Measurements from ENCODE around the gene SAMD7.

Gene SAMD7

GRCh38 chr3:169886671-169887070 is 24.7 kb upstream of the SAMD7 start:
- no peak overlapping the region for H3K4me3 Mint-ChIP-seq
- H3K27ac Mint-ChIP-seq, result no peak overlapping the region
- no peaks in the 10 kb centered on the region for H3K27me3 Mint-ChIP-seq
- DNase-seq (ENCODE audit: low spot score in 2 of 2), result no peak
- peaks cover 2% of the 10 kb centered on the region for H3K9me3 Mint-ChIP-seq
- H3K4me1 Mint-ChIP-seq, result peaks cover 6% of the 10 kb centered on the region
- no peaks in the 10 kb centered on the region for H3K36me3 Mint-ChIP-seq
- no peak for ATAC-seq (ENCODE audit: low read depth)

DNA sequence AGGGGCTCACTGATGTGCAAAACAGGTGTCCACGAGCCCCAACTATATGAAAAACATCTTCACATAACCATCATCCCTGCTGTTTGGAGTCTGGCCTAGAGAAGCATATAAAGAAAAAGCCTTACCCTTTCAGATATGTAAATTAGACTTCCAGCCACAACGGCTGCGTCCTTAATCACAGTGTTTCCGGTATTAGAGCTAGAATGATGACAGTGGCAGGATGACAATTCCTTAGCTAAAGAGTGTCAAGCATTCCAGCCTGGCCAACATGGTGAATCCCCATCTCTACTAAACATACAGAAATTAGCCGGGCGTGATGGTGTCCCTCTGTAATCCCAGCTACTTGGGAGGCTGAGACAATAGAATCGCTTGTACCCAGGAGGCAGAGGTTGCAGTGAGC is 19.5 kb upstream of the SAMD7 start:
- no peaks in the 10 kb centered on the region for H3K27me3 Mint-ChIP-seq
- H3K27ac Mint-ChIP-seq, result no peak overlapping the region
- H3K4me1 Mint-ChIP-seq, result peaks cover 2% of the 10 kb centered on the region
- H3K4me3 Mint-ChIP-seq, result no peak overlapping the region
- ATAC-seq (ENCODE audit: low read depth) (no peak), DNase-seq (ENCODE audit: low spot score in 2 of 2) (no peak)
- H3K36me3 Mint-ChIP-seq, result no peaks in the 10 kb centered on the region
- H3K9me3 Mint-ChIP-seq, result no peaks in the 10 kb centered on the region

GRCh38 chr3:169894110-169894509 is 17.3 kb upstream of the SAMD7 start:
- Mint-ChIP-seq H3K36me3 (no peaks in the 10 kb centered on the region), H3K9me3 (no peaks in the 10 kb centered on the region), H3K27ac (no peak overlapping the region), H3K4me3 (no peak overlapping the region), H3K4me1 (peaks cover 2% of the 10 kb centered on the region), H3K27me3 (no peaks in the 10 kb centered on the region)
- no peak for DNase-seq (ENCODE audit: low spot score in 2 of 2)
- no peak for ATAC-seq (ENCODE audit: low read depth)

DNA sequence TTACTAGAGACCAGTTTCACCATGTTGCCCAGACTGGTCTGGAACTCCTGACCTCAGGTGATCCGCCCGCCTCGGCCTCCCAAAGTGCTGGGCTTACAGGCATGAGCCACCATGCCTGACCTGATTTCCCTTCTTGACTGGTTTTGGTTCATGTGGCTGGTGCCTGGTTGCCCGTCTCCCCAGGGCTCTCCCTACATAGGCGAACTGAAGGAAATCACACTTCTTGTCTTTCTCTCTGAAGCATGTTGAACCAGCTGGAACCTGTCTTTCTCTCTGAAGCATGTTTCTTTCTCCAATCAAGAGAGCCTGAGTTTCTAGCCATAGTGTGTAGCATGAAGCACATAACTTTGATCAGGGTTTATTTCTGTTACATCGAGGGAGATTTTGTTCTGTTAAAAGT is 16.3 kb upstream of the SAMD7 start:
- Mint-ChIP-seq H3K27ac (no peak overlapping the region), H3K36me3 (no peaks in the 10 kb centered on the region), H3K27me3 (no peaks in the 10 kb centered on the region), H3K9me3 (no peaks in the 10 kb centered on the region), H3K4me3 (no peak overlapping the region), H3K4me1 (peaks cover 2% of the 10 kb centered on the region)
- ATAC-seq (ENCODE audit: low read depth) (no peak), DNase-seq (ENCODE audit: low spot score in 2 of 2) (no peak)

- Mint-ChIP-seq H3K4me3 (no peak overlapping the region), H3K27me3 (no peaks in the 10 kb centered on the region), H3K27ac (no peak overlapping the region), H3K9me3 (peaks cover 1% of the 10 kb centered on the region), H3K36me3 (no peaks in the 10 kb centered on the region), H3K4me1 (peaks cover 2% of the 10 kb centered on the region)
- DNase-seq (ENCODE audit: low spot score in 2 of 2) (no peak), ATAC-seq (ENCODE audit: low read depth) (no peak)
Observed at GRCh38 chr3:169897284-169897683, 14.1 kb upstream of the SAMD7 start.

DNA sequence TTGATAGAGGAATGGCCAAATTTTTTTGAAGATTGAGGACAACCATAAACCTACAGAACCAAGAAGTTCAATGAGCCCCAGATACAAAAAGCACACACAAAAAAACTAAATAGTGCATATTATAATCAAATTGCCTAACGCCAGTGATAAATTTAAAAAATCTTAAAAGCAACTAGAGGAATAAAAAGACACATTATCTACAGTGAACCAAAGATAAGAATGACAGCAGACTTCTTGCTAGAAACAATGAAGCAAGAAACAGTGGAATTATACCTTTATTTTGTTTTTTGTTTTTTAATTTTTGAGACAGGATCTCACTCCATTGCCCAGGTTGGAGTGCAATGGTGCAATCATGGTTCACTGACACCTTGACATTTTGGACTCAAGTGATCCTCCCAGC is 9.9 kb upstream of the SAMD7 start:
- DNase-seq (ENCODE audit: low spot score in 2 of 2) (no peak), ATAC-seq (ENCODE audit: low read depth) (no peak)
- Mint-ChIP-seq H3K4me3 (no peak overlapping the region), H3K9me3 (peaks cover 3% of the 10 kb centered on the region), H3K27me3 (peaks cover 2% of the 10 kb centered on the region), H3K36me3 (no peaks in the 10 kb centered on the region), H3K27ac (no peak overlapping the region), H3K4me1 (no peaks in the 10 kb centered on the region)

GRCh38 chr3:169905404-169905803 is 6.0 kb upstream of the SAMD7 start:
- H3K27me3 Mint-ChIP-seq, result peaks cover 2% of the 10 kb centered on the region
- no peaks in the 10 kb centered on the region for H3K36me3 Mint-ChIP-seq
- no peaks in the 10 kb centered on the region for H3K4me1 Mint-ChIP-seq
- no peak overlapping the region for H3K27ac Mint-ChIP-seq
- ATAC-seq (ENCODE audit: low read depth) (no peak), DNase-seq (ENCODE audit: low spot score in 2 of 2) (no peak)
- no peak overlapping the region for H3K4me3 Mint-ChIP-seq
- peaks cover 3% of the 10 kb centered on the region for H3K9me3 Mint-ChIP-seq

- Mint-ChIP-seq H3K4me3 (no peak overlapping the region), H3K4me1 (no peaks in the 10 kb centered on the region), H3K27ac (no peak overlapping the region), H3K9me3 (peaks cover 1% of the 10 kb centered on the region), H3K36me3 (no peaks in the 10 kb centered on the region), H3K27me3 (peaks cover 2% of the 10 kb centered on the region)
- DNase-seq (ENCODE audit: low spot score in 2 of 2), result no peak
- ATAC-seq (ENCODE audit: low read depth), result no peak
Observed at GRCh38 chr3:169907476-169907875, 3.9 kb upstream of the SAMD7 start.

DNA sequence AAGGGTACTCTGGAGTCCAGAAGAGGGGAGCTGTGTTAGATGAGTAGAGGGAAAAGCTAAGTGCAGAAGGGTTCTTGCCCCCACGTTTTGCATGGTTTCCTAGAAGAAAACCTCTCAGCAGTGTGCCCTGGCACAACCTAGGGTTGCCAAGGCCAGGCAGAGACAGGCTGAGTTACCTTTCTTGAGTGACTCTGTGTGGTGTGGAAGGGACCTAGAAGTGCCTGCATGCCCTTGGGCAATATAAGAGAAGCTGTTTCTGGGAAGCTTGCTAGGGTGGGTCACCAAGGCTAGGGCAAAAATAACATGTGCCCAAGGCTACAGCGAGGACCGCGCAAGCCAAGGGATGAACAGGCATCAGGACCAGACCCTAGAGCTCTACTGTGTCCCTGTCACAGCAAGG is 3.4 kb upstream of the SAMD7 start:
- H3K9me3 Mint-ChIP-seq, result peaks cover 1% of the 10 kb centered on the region
- no peaks in the 10 kb centered on the region for H3K4me1 Mint-ChIP-seq
- no peak overlapping the region for H3K27ac Mint-ChIP-seq
- H3K4me3 Mint-ChIP-seq, result no peak overlapping the region
- peaks cover 2% of the 10 kb centered on the region for H3K27me3 Mint-ChIP-seq
- DNase-seq (ENCODE audit: low spot score in 2 of 2) (no peak), ATAC-seq (ENCODE audit: low read depth) (no peak)
- no peaks in the 10 kb centered on the region for H3K36me3 Mint-ChIP-seq

GRCh38 chr3:169913323-169913722 is 2.0 kb downstream of the SAMD7 start:
- Mint-ChIP-seq H3K36me3 (no peaks in the 10 kb centered on the region), H3K4me1 (peaks cover 6% of the 10 kb centered on the region), H3K27me3 (no peaks in the 10 kb centered on the region), H3K4me3 (no peak overlapping the region), H3K9me3 (no peaks in the 10 kb centered on the region), H3K27ac (no peak overlapping the region)
- no peak for ATAC-seq (ENCODE audit: low read depth)
- no peak for DNase-seq (ENCODE audit: low spot score in 2 of 2)

- ATAC-seq (ENCODE audit: low read depth), result no peak
- Mint-ChIP-seq H3K27ac (no peak overlapping the region), H3K4me3 (no peak overlapping the region), H3K36me3 (no peaks in the 10 kb centered on the region), H3K27me3 (no peaks in the 10 kb centered on the region), H3K4me1 (peaks cover 6% of the 10 kb centered on the region), H3K9me3 (no peaks in the 10 kb centered on the region)
- no peak for DNase-seq (ENCODE audit: low spot score in 2 of 2)
Observed at GRCh38 chr3:169914321-169914720, 2.9 kb downstream of the SAMD7 start.

- Mint-ChIP-seq H3K4me3 (no peak overlapping the region), H3K27ac (no peak overlapping the region), H3K4me1 (no peaks in the 10 kb centered on the region), H3K27me3 (no peaks in the 10 kb centered on the region), H3K9me3 (peaks cover 2% of the 10 kb centered on the region), H3K36me3 (no peaks in the 10 kb centered on the region)
- DNase-seq (ENCODE audit: low spot score in 2 of 2), result no peak
- ATAC-seq (ENCODE audit: low read depth), result no peak
Observed at GRCh38 chr3:169923189-169923588, 11.8 kb downstream of the SAMD7 start.

- H3K4me3 Mint-ChIP-seq, result no peak overlapping the region
- no peaks in the 10 kb centered on the region for H3K4me1 Mint-ChIP-seq
- H3K36me3 Mint-ChIP-seq, result no peaks in the 10 kb centered on the region
- peaks cover 2% of the 10 kb centered on the region for H3K9me3 Mint-ChIP-seq
- H3K27me3 Mint-ChIP-seq, result no peaks in the 10 kb centered on the region
- H3K27ac Mint-ChIP-seq, result no peak overlapping the region
- no peak for DNase-seq (ENCODE audit: low spot score in 2 of 2)
- ATAC-seq (ENCODE audit: low read depth), result no peak
Observed at GRCh38 chr3:169923831-169924230, 12.5 kb downstream of the SAMD7 start.

DNA sequence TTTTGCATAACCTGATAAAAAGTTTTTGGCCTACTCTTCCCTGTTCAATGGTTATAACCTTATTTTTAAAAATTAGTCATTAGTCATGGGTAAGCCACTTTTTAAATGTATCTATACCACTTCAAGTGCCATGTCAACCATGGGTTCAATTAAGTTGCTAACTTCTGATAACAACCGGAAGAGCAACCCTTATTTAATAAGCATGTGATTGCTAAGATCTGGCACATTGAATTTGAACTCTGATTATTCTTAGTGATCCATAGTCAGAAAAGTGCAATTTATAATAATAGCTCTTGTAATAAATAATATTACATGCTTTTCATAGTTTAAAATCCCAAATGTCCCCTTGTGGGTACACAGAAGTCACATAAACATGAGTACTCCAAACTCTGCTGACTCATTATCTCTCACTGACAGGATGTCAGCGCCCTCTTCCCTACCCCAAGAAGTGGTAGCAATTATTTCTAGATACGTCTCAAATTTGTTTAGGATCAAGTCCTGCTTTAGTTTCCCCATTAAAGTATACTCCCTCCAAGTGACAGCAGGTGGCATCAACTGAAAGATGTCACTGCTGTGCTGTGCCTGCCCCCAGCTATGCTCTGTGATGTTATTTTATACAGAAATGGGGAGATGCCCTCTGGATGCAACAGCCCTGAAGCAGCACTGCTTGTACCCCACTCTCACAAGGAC is 18.6 kb downstream of the SAMD7 start:
- Mint-ChIP-seq H3K36me3 (no peaks in the 10 kb centered on the region), H3K27me3 (no peaks in the 10 kb centered on the region), H3K9me3 (no peaks in the 10 kb centered on the region), H3K4me3 (no peak overlapping the region), H3K27ac (peak overlapping the region; percentile 54), H3K4me1 (peaks cover 38% of the 10 kb centered on the region)
- peak; percentile 48 for ATAC-seq (ENCODE audit: low read depth)
- peak in 1 of 2 donors; percentile 31 for DNase-seq (ENCODE audit: low spot score in 2 of 2)

DNA sequence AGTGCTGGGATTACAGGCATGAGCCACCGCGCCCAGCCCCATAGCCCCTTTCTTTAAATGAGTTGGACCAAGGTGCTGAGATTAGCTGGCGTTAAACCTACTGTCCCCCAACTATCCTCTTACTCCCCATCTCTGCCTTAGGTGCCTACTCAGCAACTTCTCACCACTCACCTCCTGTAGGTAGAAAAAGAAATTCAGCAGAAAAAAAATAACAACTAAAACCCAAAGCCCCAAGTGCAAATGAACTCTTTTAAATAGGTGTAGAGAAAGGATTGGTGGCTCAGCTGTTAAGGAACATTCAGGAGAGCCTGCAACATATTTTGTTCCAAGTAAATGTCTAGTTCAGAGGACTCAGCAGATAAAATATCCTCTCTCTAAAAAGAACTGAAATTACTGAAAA is 19.5 kb downstream of the SAMD7 start:
- Mint-ChIP-seq H3K27ac (peak overlapping the region; percentile 54), H3K27me3 (no peaks in the 10 kb centered on the region), H3K9me3 (no peaks in the 10 kb centered on the region), H3K4me1 (peaks cover 43% of the 10 kb centered on the region), H3K4me3 (no peak overlapping the region), H3K36me3 (peaks cover 3% of the 10 kb centered on the region)
- no peak for ATAC-seq (ENCODE audit: low read depth)
- no peak for DNase-seq (ENCODE audit: low spot score in 2 of 2)
